Measurements from ENCODE around the gene IFT122. TPM values are rescaled to one million over a fixed set of nuclear protein-coding genes. Genes with fewer than 3 reads are reported as not detected.
A peak's percentile ranks its signal among the peaks of the same experiment; 100 is the strongest.

The IFT122 gene
- total RNA-seq, 2 donors from 2014 or later, result 20.2 to 43.4 TPM

GRCh38 chr3:129432671-129433070 is 7.4 kb upstream of the IFT122 start:
- intact Hi-C loops (cut with DNase I), result loop anchor here in 1 of 2 donors (10.0 kb wide), 1 partner anchor 48 kb away; no protein-coding TSS in a partner anchor
- ATAC-seq (no peak), DNase-seq (no peak)

GRCh38 chr3:129433565-129433964 is 6.5 kb upstream of the IFT122 start:
- DNase-seq (no peak), ATAC-seq (no peak)
- intact Hi-C loops (cut with DNase I), result loop anchor here in 1 of 2 donors (10.0 kb wide), 1 partner anchor 49 kb away; no protein-coding TSS in a partner anchor

- intact Hi-C loops (cut with DNase I), result loop anchor here in 1 of 2 donors (10.0 kb wide), 1 partner anchor 49 kb away; no protein-coding TSS in a partner anchor
- ATAC-seq (no peak), DNase-seq (no peak)
These were observed 5.9 kb upstream of the IFT122 start for GRCh38 chr3:129434140-129434539.

- ATAC-seq, result no peak
- no peak for DNase-seq
- intact Hi-C loops (cut with DNase I), result loop anchor here in 1 of 2 donors (10.0 kb wide), 1 partner anchor 51 kb away; no protein-coding TSS in a partner anchor
These were observed 4.7 kb upstream of the IFT122 start for GRCh38 chr3:129435367-129435766.

- DNase-seq (peak; percentile 53), ATAC-seq (peak in 1 of 2 donors; percentile 7)
- intact Hi-C loops (cut with DNase I), result loop anchor here in 1 of 2 donors (10.0 kb wide), 1 partner anchor 55 kb away; no protein-coding TSS in a partner anchor
These were observed 703 bp upstream of the IFT122 start for GRCh38 chr3:129439226-129439816.

- ATAC-seq (no peak), DNase-seq (no peak)
- intact Hi-C loops (cut with DNase I), result no loop called here
These were observed 680 bp downstream of the IFT122 start for GRCh38 chr3:129440618-129441190.

GRCh38 chr3:129441215-129441614 is 1.2 kb downstream of the IFT122 start:
- DNase-seq (no peak), ATAC-seq (no peak)
- intact Hi-C loops (cut with DNase I), result no loop called here

- DNase-seq (peak; percentile 49), ATAC-seq (peak in 1 of 2 donors; percentile 20)
- intact Hi-C loops (cut with DNase I), result no loop called here
These were observed 1.8 kb downstream of the IFT122 start for GRCh38 chr3:129441782-129442181.

GRCh38 chr3:129442486-129442885 is 2.5 kb downstream of the IFT122 start:
- ATAC-seq (no peak), DNase-seq (no peak)
- intact Hi-C loops (cut with DNase I), result no loop called here

GRCh38 chr3:129442947-129443346 is 2.9 kb downstream of the IFT122 start:
- ATAC-seq (no peak), DNase-seq (no peak)
- intact Hi-C loops (cut with DNase I), result no loop called here

- DNase-seq (no peak), ATAC-seq (no peak)
- intact Hi-C loops (cut with DNase I), result no loop called here
These were observed 5.4 kb downstream of the IFT122 start for GRCh38 chr3:129445471-129445870.

GRCh38 chr3:129446926-129447325 is 6.9 kb downstream of the IFT122 start:
- ATAC-seq (no peak), DNase-seq (no peak)
- intact Hi-C loops (cut with DNase I), result no loop called here

- ATAC-seq (no peak), DNase-seq (no peak)
- intact Hi-C loops (cut with DNase I), result no loop called here
These were observed 8.3 kb downstream of the IFT122 start for GRCh38 chr3:129448186-129448895.

- intact Hi-C loops (cut with DNase I), result no loop called here
- DNase-seq (no peak), ATAC-seq (peak; percentile 60 to 66)
These were observed 9.5 kb downstream of the IFT122 start for GRCh38 chr3:129449279-129450115.

GRCh38 chr3:129453732-129454131 is 13.7 kb downstream of the IFT122 start:
- DNase-seq (no peak), ATAC-seq (no peak)
- intact Hi-C loops (cut with DNase I), result no loop called here

GRCh38 chr3:129460155-129460554 is 20.1 kb downstream of the IFT122 start:
- intact Hi-C loops (cut with DNase I), result loop anchor here in 1 of 2 donors (5.0 kb wide), 1 partner anchor 42 kb away; no protein-coding TSS in a partner anchor
- ATAC-seq, result no peak
- no peak for DNase-seq

- intact Hi-C loops (cut with DNase I), result loop anchor here in 1 of 2 donors (5.0 kb wide), 1 partner anchor 42 kb away; no protein-coding TSS in a partner anchor
- DNase-seq, result no peak
- ATAC-seq, result no peak
These were observed 20.5 kb downstream of the IFT122 start for GRCh38 chr3:129460572-129460971.

GRCh38 chr3:129461022-129461421 is 21.0 kb downstream of the IFT122 start:
- ATAC-seq (peak in 1 of 2 donors; percentile 13), DNase-seq (no peak)
- intact Hi-C loops (cut with DNase I), result loop anchor here in 1 of 2 donors (5.0 kb wide), 1 partner anchor 41 kb away; no protein-coding TSS in a partner anchor
